DMS53 (cell line): ENCODE results near the gene GPS2.
A peak's percentile ranks its signal among the peaks of the same experiment; 100 is the strongest.

Experiments used
- DNase-seq: peaks from one replicate; lab custom pipeline; 2025; lab: John Stamatoyannopoulos, UW

The GPS2 gene

DNA sequence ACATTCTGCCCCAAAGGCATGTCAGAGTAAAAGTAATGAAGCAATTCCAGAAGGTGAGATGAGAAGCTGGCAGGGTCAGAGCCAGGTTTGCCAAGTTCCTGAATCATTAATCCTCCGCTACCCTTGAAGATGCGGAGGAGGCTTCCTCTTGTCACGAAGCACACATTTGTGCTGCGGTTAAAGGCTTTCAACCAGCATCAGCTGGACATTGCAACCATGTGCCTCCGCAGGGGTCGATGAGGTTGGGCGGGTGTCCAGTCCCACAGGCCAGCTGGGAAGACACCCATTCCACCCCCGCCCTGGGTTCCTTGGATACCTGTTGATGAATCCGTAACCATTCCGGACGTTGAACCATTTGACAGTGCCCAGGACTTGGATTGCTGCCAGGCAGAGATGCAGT, 22.0 kb downstream of the GPS2 start:
- no peak for DNase-seq

DNA sequence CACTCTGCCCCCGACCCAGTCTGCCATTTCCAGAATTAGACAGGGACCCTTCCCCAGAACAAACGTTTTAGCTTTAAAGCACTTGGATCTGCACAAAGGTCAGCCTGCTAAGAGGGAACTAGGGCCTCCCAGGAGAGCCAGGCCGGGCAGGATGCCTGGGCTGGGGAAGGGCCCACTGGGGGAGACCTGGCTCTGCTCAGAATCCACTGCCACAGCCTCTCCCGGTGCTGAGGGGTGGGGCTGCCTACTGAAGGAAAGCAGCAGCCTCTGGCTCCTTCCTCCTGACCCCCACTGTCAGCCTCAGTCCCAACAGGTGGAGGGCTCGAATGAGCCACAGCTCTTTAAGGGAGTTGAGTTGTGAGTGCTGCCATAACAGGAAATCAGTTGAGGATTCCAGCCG, 22.4 kb downstream of the GPS2 start:
- DNase-seq = no peak

- DNase-seq = no peak
Observed at GRCh38 chr17:7292194-7292593, 23.0 kb downstream of the GPS2 start.

GRCh38 chr17:7290685-7291084, 24.5 kb downstream of the GPS2 start:
- no peak for DNase-seq

GRCh38 chr17:7290166-7290565, 25.0 kb downstream of the GPS2 start:
- no peak for DNase-seq

DNA sequence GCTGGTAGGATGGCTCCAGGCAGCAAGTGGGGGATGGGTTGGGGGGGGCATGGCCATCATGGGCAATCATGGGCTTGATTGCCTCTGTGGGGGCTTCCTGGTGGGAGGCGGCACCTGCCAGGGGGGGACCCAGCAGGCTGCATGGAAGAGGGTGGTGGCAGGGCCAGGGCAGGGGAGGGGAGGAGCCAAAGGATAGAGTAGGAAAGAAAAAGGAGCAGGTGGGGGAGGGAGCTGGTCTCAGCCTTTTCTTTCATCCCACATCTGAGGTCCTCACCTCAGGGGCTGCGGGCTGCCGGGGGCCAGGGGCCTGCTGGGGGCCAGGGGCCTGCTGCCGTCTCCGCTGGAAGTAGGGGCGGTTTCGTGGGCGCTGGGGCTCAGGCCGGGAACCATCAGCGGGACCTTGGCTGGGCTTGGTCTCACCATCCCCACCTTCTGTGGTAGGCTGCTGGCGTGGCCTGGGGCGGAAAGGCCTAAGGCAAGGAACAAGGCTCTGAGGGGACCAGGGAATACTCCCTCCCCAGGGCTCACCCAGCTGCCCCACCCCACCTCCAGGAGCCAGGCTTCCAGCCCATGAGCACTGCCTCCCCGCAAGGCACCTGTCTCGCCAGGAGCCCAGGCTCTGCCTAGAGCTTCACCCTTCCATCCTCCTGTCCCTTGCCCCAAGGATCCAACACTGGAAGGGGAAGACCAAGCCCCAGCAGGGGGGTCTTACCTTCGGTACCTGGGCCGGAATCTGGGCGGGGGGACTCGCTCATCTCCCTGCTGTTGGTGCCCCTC, 25.7 kb downstream of the GPS2 start:
- DNase-seq = no peak

DNA sequence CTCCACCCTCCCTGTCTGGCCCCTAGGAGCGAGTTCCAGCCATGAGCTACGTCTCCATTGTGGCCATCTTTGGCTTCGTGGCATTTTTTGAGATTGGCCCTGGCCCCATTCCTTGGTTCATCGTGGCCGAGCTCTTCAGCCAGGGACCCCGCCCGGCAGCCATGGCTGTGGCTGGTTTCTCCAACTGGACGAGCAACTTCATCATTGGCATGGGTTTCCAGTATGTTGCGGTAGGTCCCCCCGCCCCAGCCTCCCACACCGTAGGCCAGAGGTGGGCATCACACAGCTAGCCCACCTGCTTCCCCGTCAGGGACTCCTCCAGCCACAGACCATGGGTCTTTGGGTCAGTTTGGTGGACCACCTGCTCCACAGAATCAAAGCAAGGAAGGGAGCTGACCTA, 29.5 kb downstream of the GPS2 start:
- DNase-seq = no peak

GRCh38 chr17:7284911-7285310, 30.2 kb downstream of the GPS2 start:
- no peak for DNase-seq

- DNase-seq = no peak
Observed at GRCh38 chr17:7283471-7284216, 31.5 kb downstream of the GPS2 start.

DNA sequence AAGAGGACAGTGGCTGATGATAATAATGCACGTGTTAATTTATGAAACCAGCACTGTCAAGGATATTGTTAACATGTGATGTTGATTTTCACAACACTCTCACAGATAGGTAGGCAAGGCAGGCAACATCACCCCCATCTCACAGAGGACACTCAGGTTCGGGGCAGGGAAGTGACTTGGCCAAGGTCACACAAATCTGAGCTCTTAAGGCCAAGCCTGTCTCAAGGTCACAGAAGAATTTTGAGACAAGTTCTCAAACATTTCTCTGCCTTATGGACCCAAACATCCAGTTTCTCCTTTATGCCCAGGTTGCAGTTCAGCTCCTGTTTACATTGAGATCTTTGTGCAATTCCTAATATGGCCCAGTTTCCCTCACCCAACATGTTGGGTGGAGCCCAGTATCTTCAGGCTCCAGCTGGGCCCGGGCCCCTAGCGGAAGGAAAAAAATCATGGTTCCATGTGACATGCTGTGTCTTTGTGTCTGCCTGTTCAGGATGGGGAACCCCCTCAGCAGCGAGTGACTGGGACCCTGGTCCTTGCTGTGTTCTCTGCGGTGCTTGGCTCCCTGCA, 32.3 kb downstream of the GPS2 start:
- peak; percentile 42 for DNase-seq

GRCh38 chr17:7281953-7282751, 33.0 kb downstream of the GPS2 start:
- DNase-seq = no peak

GRCh38 chr17:7281074-7281952, 33.8 kb downstream of the GPS2 start, which contains the start of gene SLC2A4:
Gene SLC2A4, plus strand, starts transcription at chr17:7281718. Its CDS starts 217 bp downstream, at chr17:7281935.
- DNase-seq = peak; percentile 98

- peak; percentile 96 for DNase-seq
Observed at GRCh38 chr17:7280519-7281073, 34.6 kb downstream of the GPS2 start.

- no peak for DNase-seq
Observed at GRCh38 chr17:7279448-7279847, 35.7 kb downstream of the GPS2 start.

- peak; percentile 43 for DNase-seq
Observed at GRCh38 chr17:7266784-7267183, 48.4 kb downstream of the GPS2 start.

GRCh38 chr17:7263801-7264078, 51.4 kb downstream of the GPS2 start:
- no peak for DNase-seq

DNA sequence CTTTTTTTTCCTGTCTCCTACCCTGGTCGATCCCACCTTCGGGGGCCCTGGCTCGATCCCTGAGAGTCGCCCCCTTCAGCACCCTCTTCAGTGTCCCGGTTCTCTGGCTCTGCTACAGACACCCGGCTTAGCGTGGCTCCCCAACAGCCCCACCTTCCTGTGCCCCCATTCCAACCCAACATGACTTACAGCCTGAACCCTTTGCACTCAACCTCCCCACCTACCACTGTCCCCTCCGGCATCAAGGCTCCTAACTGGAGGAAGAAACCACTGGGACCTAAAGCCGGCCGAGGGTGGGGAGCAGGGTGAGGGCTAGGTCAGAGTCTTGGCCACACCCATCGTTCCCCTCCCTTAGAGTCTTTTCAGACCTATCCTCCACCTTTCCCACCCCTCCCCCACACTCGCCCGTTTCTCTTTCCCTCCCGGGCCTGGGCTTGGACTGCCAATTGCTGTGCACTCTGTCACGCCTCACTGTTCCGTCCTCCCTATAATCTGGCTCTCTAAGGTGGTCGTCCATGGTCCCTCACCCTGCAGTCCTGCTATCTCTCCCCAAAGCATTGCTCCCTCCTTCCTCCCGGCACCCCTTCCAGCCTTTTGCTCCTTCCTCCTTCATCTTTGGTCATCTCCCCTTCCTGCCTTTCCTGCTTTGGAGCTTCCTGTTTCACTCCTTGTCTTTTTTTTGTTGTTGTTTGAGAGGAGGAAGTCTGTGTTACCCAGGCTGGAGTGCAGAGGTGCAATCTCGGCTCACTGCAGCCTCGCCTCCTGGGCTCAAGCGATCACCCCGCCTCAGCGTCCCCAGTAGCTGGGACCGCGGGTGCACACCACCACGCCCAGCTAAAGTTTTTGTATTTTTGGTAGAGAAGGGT, 52.0 kb downstream of the GPS2 start:
- peak; percentile 83 for DNase-seq
